ENCODE results near the gene KCNH2.

Gene KCNH2

GRCh38 chr7:150904011-150904909 lies 73.9 kb downstream of the KCNH2 start:
- no peak for DNase-seq

GRCh38 chr7:150903606-150904005 lies 74.5 kb downstream of the KCNH2 start:
- no peak for DNase-seq

GRCh38 chr7:150902078-150903033 lies 75.8 kb downstream of the KCNH2 start:
- DNase-seq: no peak

- no peak for DNase-seq
These were observed 76.7 kb downstream of the KCNH2 start for GRCh38 chr7:150901160-150902035.

GRCh38 chr7:150900675-150901074 lies 77.4 kb downstream of the KCNH2 start:
- DNase-seq: no peak

- DNase-seq: peak; percentile 82
These were observed 79.6 kb downstream of the KCNH2 start for GRCh38 chr7:150898475-150899011.

- DNase-seq: no peak
These were observed 80.3 kb downstream of the KCNH2 start for GRCh38 chr7:150897502-150898474.

- no peak for DNase-seq
These were observed 81.4 kb downstream of the KCNH2 start for GRCh38 chr7:150896562-150897209.

- no peak for DNase-seq
These were observed 82.3 kb downstream of the KCNH2 start for GRCh38 chr7:150895809-150896208.
